Measurements from ENCODE around the gene SFTPA1. TPM values are rescaled to one million over a fixed set of nuclear protein-coding genes. Genes with fewer than 3 reads are reported as not detected.

Gene SFTPA1
- polyA plus RNA-seq, 1 donor (not counting 4 experiments of a cell fraction or from before 2014, with no cell fraction given): not detected

DNA sequence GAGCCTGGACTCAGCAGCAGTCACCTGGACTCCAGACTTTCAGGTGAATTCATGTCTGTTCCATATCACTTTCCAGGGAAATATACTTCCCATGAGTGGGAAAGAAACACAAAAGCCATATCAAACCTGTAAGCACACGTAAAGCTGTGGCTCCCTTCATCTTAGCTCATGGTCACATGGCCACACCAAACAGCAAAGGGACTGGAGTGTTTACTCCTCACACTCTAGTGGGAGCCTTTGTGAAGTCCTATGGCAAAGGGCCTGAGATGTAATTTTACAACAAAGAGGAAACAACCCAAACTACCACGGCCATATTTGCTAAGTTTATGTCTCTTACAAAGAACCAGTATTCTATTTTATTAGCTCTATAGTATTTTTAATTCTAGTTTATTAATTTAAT is 16.3 kb downstream of the SFTPA1 start:
- H3K4me1 ChIP-seq (ENCODE audit: control insufficient read depth, extremely low read depth, insufficient read depth, low read length): no peaks in the 10 kb centered on the region
- dilution Hi-C loops (cut with MboI; ENCODE audit: extremely low pct_ligation_motif_present, low sequenced_read_pairs): no loop called here
- H3K79me2 ChIP-seq (ENCODE audit: control insufficient read depth, insufficient read depth, low read length): no peaks in the 10 kb centered on the region
- H3K4me3 ChIP-seq (ENCODE audit: control insufficient read depth in 2 of 3, extremely low read depth in 1 of 3, insufficient read depth in 2 of 3, low read depth in 1 of 3, low read length in 3 of 3): no peak overlapping the region
- no peaks in the 10 kb centered on the region for H3K9me1 ChIP-seq (ENCODE audit: control insufficient read depth, extremely low read depth, insufficient read depth, low read length)
- no peaks in the 10 kb centered on the region for H4K20me1 ChIP-seq (ENCODE audit: control insufficient read depth, extremely low read depth, insufficient read depth, low read length)
- no peaks in the 10 kb centered on the region for H3K36me3 ChIP-seq (ENCODE audit: control insufficient read depth in 2 of 2, extremely low read depth in 1 of 2, insufficient read depth in 2 of 2, low read length in 2 of 2)
- no peaks in the 10 kb centered on the region for H3K9me3 ChIP-seq (ENCODE audit: control insufficient read depth, low read depth, low read length)
- H2AFZ ChIP-seq (ENCODE audit: control insufficient read depth, low read length): no peak overlapping the region
- H3K4me2 ChIP-seq (ENCODE audit: control insufficient read depth, extremely low read depth, insufficient read depth, low read depth, low read length): no peak overlapping the region
- H3K27ac ChIP-seq (ENCODE audit: control insufficient read depth, insufficient read depth, low read length): no peak overlapping the region
- H3K9ac ChIP-seq (ENCODE audit: control insufficient read depth, extremely low read depth, insufficient read depth, low read length): no peak overlapping the region
- FAIRE-seq (no peak), DNase-seq (ENCODE audit: low read depth, low spot score) (no peak)
- TF ChIP-seq, protein P1, sequence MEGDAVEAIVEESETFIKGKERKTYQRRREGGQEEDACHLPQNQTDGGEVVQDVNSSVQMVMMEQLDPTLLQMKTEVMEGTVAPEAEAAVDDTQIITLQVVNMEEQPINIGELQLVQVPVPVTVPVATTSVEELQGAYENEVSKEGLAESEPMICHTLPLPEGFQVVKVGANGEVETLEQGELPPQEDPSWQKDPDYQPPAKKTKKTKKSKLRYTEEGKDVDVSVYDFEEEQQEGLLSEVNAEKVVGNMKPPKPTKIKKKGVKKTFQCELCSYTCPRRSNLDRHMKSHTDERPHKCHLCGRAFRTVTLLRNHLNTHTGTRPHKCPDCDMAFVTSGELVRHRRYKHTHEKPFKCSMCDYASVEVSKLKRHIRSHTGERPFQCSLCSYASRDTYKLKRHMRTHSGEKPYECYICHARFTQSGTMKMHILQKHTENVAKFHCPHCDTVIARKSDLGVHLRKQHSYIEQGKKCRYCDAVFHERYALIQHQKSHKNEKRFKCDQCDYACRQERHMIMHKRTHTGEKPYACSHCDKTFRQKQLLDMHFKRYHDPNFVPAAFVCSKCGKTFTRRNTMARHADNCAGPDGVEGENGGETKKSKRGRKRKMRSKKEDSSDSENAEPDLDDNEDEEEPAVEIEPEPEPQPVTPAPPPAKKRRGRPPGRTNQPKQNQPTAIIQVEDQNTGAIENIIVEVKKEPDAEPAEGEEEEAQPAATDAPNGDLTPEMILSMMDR (optimal IDR thresholded peaks at IDR 0.05 in 1 of 3, IDR thresholded peaks at IDR 0.05 in 1 of 3, conservative IDR thresholded peaks at IDR 0.05 in 1 of 3; ENCODE audit: extremely low read depth in 1 of 3, insufficient read depth in 2 of 3, low read length in 3 of 3): no peak
- TF ChIP-seq EZH2 (IDR thresholded peaks at IDR 0.05; ENCODE audit: low read length): no peak
- H3K27me3 ChIP-seq (ENCODE audit: control insufficient read depth, extremely low read depth, insufficient read depth, low read length): peaks cover 2% of the 10 kb centered on the region

DNA sequence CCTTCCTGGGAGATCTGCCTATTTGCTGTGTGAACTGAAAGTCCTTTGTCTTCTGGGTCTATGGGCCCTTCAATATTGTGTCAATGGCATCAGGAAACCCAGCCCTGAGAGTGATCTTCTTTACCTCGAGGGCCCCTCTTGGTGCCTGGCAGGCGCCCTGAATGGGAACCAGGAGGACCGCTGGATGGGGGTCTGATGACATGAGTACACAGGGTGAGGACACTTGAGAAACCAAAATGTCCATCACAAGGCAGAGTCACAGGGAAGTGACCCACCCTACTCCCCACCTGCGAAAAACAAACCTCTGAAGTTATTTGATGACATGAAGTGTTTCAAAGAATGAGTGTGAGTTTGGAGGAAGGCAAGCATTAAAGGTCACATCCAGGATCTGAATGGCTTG is 17.3 kb downstream of the SFTPA1 start:
- DNase-seq (ENCODE audit: low read depth, low spot score) (no peak), FAIRE-seq (no peak)
- H3K9ac ChIP-seq (ENCODE audit: control insufficient read depth, extremely low read depth, insufficient read depth, low read length): no peak overlapping the region
- H2AFZ ChIP-seq (ENCODE audit: control insufficient read depth, low read length): no peak overlapping the region
- H3K9me1 ChIP-seq (ENCODE audit: control insufficient read depth, extremely low read depth, insufficient read depth, low read length): no peaks in the 10 kb centered on the region
- H3K27me3 ChIP-seq (ENCODE audit: control insufficient read depth, extremely low read depth, insufficient read depth, low read length): peaks cover 2% of the 10 kb centered on the region
- TF ChIP-seq, protein P1 (optimal IDR thresholded peaks at IDR 0.05 in 1 of 3, IDR thresholded peaks at IDR 0.05 in 1 of 3, conservative IDR thresholded peaks at IDR 0.05 in 1 of 3; ENCODE audit: extremely low read depth in 1 of 3, insufficient read depth in 2 of 3, low read length in 3 of 3): no peak
- no peak for TF ChIP-seq EZH2 (IDR thresholded peaks at IDR 0.05; ENCODE audit: low read length)
- H4K20me1 ChIP-seq (ENCODE audit: control insufficient read depth, extremely low read depth, insufficient read depth, low read length): no peaks in the 10 kb centered on the region
- H3K4me3 ChIP-seq (ENCODE audit: control insufficient read depth in 2 of 3, extremely low read depth in 1 of 3, insufficient read depth in 2 of 3, low read depth in 1 of 3, low read length in 3 of 3): no peak overlapping the region
- H3K27ac ChIP-seq (ENCODE audit: control insufficient read depth, insufficient read depth, low read length): no peak overlapping the region
- no peaks in the 10 kb centered on the region for H3K79me2 ChIP-seq (ENCODE audit: control insufficient read depth, insufficient read depth, low read length)
- H3K9me3 ChIP-seq (ENCODE audit: control insufficient read depth, low read depth, low read length): no peaks in the 10 kb centered on the region
- H3K4me2 ChIP-seq (ENCODE audit: control insufficient read depth, extremely low read depth, insufficient read depth, low read depth, low read length): no peak overlapping the region
- no peaks in the 10 kb centered on the region for H3K36me3 ChIP-seq (ENCODE audit: control insufficient read depth in 2 of 2, extremely low read depth in 1 of 2, insufficient read depth in 2 of 2, low read length in 2 of 2)
- dilution Hi-C loops (cut with MboI; ENCODE audit: extremely low pct_ligation_motif_present, low sequenced_read_pairs): no loop called here
- H3K4me1 ChIP-seq (ENCODE audit: control insufficient read depth, extremely low read depth, insufficient read depth, low read length): no peaks in the 10 kb centered on the region

Data from keratinocyte (primary cell).